Measurements from ENCODE around the gene DLG2.

DLG2 gene

DNA sequence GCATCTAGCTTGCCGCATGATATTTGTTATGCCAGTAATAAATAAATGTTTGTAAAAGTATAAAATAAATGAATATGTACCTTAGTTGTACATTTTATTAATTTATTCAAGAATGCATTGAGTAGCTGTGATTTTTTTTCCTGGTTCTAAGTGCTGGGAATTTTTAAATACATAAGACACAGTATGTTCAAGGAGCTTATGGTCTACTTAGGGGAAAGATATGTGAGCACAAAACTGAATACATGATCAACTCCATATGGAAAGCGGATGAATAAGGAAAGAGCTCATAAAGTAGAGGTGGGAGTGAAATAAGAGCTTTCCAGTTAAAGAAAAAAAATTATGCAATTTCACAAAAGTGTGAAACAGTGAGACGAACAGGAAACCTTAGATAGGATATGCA lies 1396.7 kb downstream of the DLG2 start:
- no peaks in the 10 kb centered on the region for H3K36me3 ChIP-seq (ENCODE audit: control insufficient read depth, insufficient read depth, low read length)
- WGBS (ENCODE audit: insufficient coverage, insufficient read length), result no CpG with 5 or more reads among the region's 3 CpGs
- DNase-seq (ENCODE audit: low read depth, low spot score), result no peak

DNA sequence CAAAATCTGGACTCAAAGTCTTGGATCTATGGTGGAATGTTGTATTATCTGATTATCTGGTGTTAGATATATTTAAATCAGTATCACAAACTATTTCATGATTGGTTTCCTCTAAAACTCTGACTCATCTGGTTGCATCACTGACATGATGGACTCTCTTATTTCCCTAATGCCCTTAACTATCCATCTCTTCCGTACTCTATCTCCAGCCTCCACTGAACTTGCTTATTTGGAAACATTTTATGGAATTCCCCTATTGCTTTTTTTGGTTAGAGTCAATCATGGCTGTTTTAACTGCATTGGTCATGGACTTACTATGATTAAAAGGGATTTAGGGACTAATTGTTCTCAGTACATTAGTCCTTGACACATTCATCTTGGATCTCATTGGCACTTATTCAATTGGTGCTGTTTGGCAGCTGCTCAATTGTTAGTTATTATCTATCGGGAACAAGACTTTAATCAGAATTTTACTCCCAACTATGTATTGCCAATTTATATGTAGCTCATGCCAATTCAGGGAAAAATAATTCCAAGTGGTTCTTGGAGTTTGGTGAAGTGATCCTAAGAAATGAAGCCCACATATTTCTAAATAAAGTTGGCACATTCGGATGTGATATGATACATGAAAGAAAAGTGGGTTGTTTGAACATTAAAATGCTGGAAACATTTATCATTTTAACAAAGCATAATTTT lies 1399.0 kb downstream of the DLG2 start:
- Histone ChIP-seq H3K27ac (ENCODE audit: low read length) (no peak overlapping the region), H3K4me1 (ENCODE audit: control insufficient read depth, insufficient read depth, low read length) (no peaks in the 10 kb centered on the region), H3K36me3 (ENCODE audit: control insufficient read depth, insufficient read depth, low read length) (no peaks in the 10 kb centered on the region), H3K27me3 (ENCODE audit: control insufficient read depth, insufficient read depth, low read length) (no peaks in the 10 kb centered on the region), H3K4me3 (ENCODE audit: low read length) (no peak overlapping the region), H3K9me3 (ENCODE audit: control insufficient read depth, insufficient read depth, low read length) (no peaks in the 10 kb centered on the region)
- no peak for DNase-seq (ENCODE audit: low read depth, low spot score)
- WGBS (ENCODE audit: insufficient coverage, insufficient read length), result no CpG with 5 or more reads among the region's 3 CpGs

More for the DNA sequence above, 1396.7 kb downstream of the DLG2 start:
- no peak overlapping the region for H3K4me3 ChIP-seq (ENCODE audit: low read length)
- no peak overlapping the region for H3K27ac ChIP-seq (ENCODE audit: low read length)
- no peaks in the 10 kb centered on the region for H3K4me1 ChIP-seq (ENCODE audit: control insufficient read depth, insufficient read depth, low read length)
- H3K9me3 ChIP-seq (ENCODE audit: control insufficient read depth, insufficient read depth, low read length), result no peaks in the 10 kb centered on the region
- no peaks in the 10 kb centered on the region for H3K27me3 ChIP-seq (ENCODE audit: control insufficient read depth, insufficient read depth, low read length)

DNA sequence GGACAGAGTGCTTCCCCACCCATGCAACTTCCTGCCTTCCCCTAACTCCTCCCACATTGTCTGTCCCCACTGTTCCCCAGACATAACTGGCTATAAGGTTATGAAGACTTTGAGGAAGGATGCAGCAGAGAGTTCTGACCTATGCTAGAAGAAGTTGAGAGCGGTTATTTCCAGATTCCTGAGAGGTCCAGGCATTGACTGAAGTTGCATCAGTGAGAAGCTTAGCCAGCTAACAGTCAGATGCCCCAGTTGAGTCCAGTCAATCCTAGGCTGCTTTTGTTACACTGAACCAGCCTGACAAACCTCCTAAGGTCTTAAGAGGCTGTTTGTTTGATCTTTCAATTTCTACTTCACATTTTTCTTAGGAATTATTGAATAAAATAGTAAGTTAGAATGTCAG lies 1403.1 kb downstream of the DLG2 start:
- H3K36me3 ChIP-seq (ENCODE audit: control insufficient read depth, insufficient read depth, low read length), result no peaks in the 10 kb centered on the region
- no peaks in the 10 kb centered on the region for H3K27me3 ChIP-seq (ENCODE audit: control insufficient read depth, insufficient read depth, low read length)
- WGBS (ENCODE audit: insufficient coverage, insufficient read length), result no CpG with 5 or more reads among the region's 1 CpG
- no peaks in the 10 kb centered on the region for H3K9me3 ChIP-seq (ENCODE audit: control insufficient read depth, insufficient read depth, low read length)
- H3K4me3 ChIP-seq (ENCODE audit: low read length), result no peak overlapping the region
- H3K27ac ChIP-seq (ENCODE audit: low read length), result no peak overlapping the region
- no peak for DNase-seq (ENCODE audit: low read depth, low spot score)
- H3K4me1 ChIP-seq (ENCODE audit: control insufficient read depth, insufficient read depth, low read length), result no peaks in the 10 kb centered on the region

DNA sequence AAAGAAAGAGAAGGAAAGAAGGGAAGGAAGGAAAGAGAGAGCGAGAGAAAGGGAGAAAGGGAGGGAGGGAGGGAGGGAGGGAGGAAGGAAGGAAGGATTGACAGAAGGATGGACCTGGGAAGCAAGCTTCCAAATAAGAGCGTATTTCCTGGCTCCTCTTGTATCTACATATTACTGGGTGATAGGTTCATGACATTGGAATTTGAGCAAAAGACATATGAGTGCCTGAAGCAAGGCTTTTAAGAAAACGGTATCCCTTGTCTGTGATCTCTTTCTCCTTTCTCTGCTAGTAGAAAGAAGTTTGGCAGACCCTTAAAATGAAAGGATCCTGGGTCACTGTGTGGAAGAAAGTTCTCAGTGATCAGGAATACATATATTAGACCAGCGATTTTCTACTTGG lies 1408.8 kb downstream of the DLG2 start:
- Histone ChIP-seq H3K27ac (ENCODE audit: low read length) (no peak overlapping the region), H3K4me3 (ENCODE audit: low read length) (no peak overlapping the region), H3K4me1 (ENCODE audit: control insufficient read depth, insufficient read depth, low read length) (no peaks in the 10 kb centered on the region), H3K36me3 (ENCODE audit: control insufficient read depth, insufficient read depth, low read length) (no peaks in the 10 kb centered on the region), H3K27me3 (ENCODE audit: control insufficient read depth, insufficient read depth, low read length) (no peaks in the 10 kb centered on the region), H3K9me3 (ENCODE audit: control insufficient read depth, insufficient read depth, low read length) (no peaks in the 10 kb centered on the region)
- DNase-seq (ENCODE audit: low read depth, low spot score), result no peak
- WGBS (ENCODE audit: insufficient coverage, insufficient read length), result no CpG with 5 or more reads among the region's 4 CpGs

DNA sequence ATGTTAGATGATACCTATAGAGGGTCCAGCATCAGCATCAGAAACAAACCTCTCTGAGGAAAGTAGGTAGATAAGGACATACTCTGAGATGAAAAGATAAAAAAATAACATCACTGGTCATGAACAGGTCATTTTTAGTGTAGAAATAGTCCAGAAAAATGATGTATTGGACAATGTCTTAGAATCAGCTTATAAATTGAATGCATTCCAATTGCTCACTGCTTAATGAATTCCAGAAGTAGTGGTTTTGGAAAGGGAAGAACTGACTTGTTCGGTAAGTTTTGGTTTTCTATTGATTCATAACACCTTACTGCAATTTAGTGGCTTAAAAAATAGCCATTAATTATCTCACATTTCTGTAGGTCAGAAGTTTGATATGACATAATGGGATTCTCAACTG lies 1411.5 kb downstream of the DLG2 start:
- Histone ChIP-seq H3K27ac (ENCODE audit: low read length) (no peak overlapping the region), H3K27me3 (ENCODE audit: control insufficient read depth, insufficient read depth, low read length) (no peaks in the 10 kb centered on the region), H3K4me3 (ENCODE audit: low read length) (no peak overlapping the region), H3K36me3 (ENCODE audit: control insufficient read depth, insufficient read depth, low read length) (no peaks in the 10 kb centered on the region), H3K4me1 (ENCODE audit: control insufficient read depth, insufficient read depth, low read length) (no peaks in the 10 kb centered on the region), H3K9me3 (ENCODE audit: control insufficient read depth, insufficient read depth, low read length) (no peaks in the 10 kb centered on the region)
- DNase-seq (ENCODE audit: low read depth, low spot score), result no peak
- no CpG with 5 or more reads among the region's 1 CpG for WGBS (ENCODE audit: insufficient coverage, insufficient read length)

DNA sequence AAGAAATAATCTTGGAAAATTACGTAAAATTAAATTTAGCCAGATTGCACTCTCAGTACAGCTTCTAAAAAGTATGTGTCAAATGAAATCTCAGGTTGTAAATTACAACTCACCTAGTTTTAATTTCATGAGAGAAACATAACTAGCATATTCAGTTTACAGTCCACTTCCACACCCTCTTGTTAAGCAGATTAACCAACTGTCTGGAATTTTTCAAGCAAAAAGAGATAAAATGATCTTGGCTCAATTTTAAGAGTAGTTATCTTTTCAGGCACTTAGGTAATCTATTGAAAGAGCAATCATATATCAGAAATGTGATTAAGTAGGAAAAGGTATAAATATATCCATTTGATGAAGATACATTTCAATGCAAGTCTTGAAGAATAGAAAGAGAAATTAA lies 1412.6 kb downstream of the DLG2 start:
- Histone ChIP-seq H3K4me3 (ENCODE audit: low read length) (no peak overlapping the region), H3K4me1 (ENCODE audit: control insufficient read depth, insufficient read depth, low read length) (no peaks in the 10 kb centered on the region), H3K27ac (ENCODE audit: low read length) (no peak overlapping the region), H3K27me3 (ENCODE audit: control insufficient read depth, insufficient read depth, low read length) (no peaks in the 10 kb centered on the region), H3K9me3 (ENCODE audit: control insufficient read depth, insufficient read depth, low read length) (no peaks in the 10 kb centered on the region), H3K36me3 (ENCODE audit: control insufficient read depth, insufficient read depth, low read length) (no peaks in the 10 kb centered on the region)
- no peak for DNase-seq (ENCODE audit: low read depth, low spot score)
- no CpG with 5 or more reads among the region's 1 CpG for WGBS (ENCODE audit: insufficient coverage, insufficient read length)

DNA sequence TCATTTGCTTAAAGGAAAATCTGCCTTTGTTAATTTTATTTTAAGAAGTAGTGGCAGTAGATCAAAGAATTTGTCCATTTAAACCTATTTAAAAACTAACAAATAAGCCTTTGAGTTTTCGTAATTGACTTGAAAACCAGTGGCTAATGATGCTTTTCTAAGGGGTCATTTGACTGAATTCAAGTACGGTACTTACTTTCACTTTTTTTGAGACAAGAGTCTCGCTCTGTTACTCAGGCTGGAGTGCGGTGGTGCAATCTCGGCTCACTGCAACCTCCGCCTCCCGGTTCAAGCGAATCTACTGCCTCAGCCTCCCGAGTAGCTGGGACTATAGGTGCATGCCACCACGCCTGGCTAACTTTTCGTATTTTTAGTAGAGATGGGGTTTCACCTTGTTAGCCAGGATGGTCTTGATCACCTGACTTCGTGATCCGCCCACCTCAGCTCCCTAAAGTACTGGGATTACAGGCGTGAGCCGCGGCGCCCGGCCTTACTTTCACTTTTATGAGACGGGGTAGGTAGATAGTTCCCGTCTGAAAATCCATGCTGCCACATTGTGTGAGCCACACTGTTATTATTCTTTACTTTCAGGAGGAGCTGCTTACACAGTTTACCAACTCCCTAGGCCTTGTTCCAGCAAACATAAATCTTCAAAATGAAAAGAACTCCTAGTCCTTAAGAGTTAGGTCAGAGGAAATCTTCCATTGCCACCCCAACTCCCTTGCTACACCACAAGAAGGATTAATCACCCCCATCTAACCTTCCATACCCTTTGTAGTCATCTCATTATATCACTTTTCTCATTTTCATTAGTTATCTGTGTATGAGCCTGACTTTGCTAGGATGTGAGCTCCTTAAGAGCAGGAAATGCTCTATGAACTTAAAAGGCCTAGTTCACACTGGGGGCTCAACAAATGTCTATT lies 1414.4 kb downstream of the DLG2 start:
- no peaks in the 10 kb centered on the region for H3K9me3 ChIP-seq (ENCODE audit: control insufficient read depth, insufficient read depth, low read length)
- H3K27ac ChIP-seq (ENCODE audit: low read length), result no peak overlapping the region
- no peaks in the 10 kb centered on the region for H3K36me3 ChIP-seq (ENCODE audit: control insufficient read depth, insufficient read depth, low read length)
- WGBS (ENCODE audit: insufficient coverage, insufficient read length), result no CpG with 5 or more reads among the region's 20 CpGs
- no peaks in the 10 kb centered on the region for H3K4me1 ChIP-seq (ENCODE audit: control insufficient read depth, insufficient read depth, low read length)
- no peak for DNase-seq (ENCODE audit: low read depth, low spot score)
- H3K27me3 ChIP-seq (ENCODE audit: control insufficient read depth, insufficient read depth, low read length), result no peaks in the 10 kb centered on the region
- H3K4me3 ChIP-seq (ENCODE audit: low read length), result no peak overlapping the region

DNA sequence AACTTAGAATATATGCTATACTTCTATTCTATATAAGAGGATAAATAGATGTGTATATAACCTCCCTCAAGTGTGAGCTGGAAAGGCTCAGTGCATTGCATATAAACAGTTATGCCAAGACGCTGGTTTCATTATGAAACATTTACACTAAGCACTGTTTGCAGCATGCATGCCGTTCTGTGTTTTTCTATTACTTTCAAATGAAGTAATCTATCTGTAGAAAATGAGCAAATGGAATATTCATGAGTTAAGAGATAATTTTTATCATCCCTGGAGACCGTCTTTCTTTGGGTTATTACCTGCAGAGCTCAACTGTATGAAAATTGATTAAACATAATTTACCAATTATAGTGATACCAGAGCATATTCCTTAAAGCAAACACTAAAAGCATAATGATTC lies 1415.2 kb downstream of the DLG2 start:
- H3K4me3 ChIP-seq (ENCODE audit: low read length), result no peak overlapping the region
- H3K36me3 ChIP-seq (ENCODE audit: control insufficient read depth, insufficient read depth, low read length), result no peaks in the 10 kb centered on the region
- H3K4me1 ChIP-seq (ENCODE audit: control insufficient read depth, insufficient read depth, low read length), result no peaks in the 10 kb centered on the region
- no peak overlapping the region for H3K27ac ChIP-seq (ENCODE audit: low read length)
- no peaks in the 10 kb centered on the region for H3K27me3 ChIP-seq (ENCODE audit: control insufficient read depth, insufficient read depth, low read length)
- no peaks in the 10 kb centered on the region for H3K9me3 ChIP-seq (ENCODE audit: control insufficient read depth, insufficient read depth, low read length)
- no CpG with 5 or more reads among the region's 3 CpGs for WGBS (ENCODE audit: insufficient coverage, insufficient read length)
- no peak for DNase-seq (ENCODE audit: low read depth, low spot score)

DNA sequence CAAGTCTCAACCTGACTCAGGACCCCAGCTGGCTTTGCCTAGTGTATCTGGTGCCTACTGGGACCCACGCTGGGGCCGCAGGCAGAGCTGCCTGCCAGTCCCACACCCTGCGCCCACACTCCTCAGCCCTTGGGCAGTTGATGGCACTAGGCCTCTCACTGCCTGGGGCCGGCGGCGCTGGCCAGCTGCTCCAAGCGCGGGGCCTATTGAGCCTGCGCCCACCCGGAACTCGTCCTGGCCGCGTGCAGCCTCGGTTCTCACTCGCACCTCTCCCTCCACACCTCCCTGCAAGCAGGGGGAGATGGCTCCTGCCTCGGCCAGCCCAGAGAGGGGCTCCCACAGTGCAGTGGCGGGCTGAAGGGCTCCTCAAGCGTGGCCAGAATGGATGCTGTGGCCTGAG lies 1432.4 kb downstream of the DLG2 start:
- Histone ChIP-seq H3K4me3 (ENCODE audit: low read length) (no peak overlapping the region), H3K36me3 (ENCODE audit: control insufficient read depth, insufficient read depth, low read length) (no peaks in the 10 kb centered on the region), H3K9me3 (ENCODE audit: control insufficient read depth, insufficient read depth, low read length) (no peaks in the 10 kb centered on the region; the same call in 1 of the 2 replicates), H3K27ac (ENCODE audit: low read length) (no peak overlapping the region), H3K4me1 (ENCODE audit: control insufficient read depth, insufficient read depth, low read length) (no peaks in the 10 kb centered on the region), H3K27me3 (ENCODE audit: control insufficient read depth, insufficient read depth, low read length) (no peaks in the 10 kb centered on the region)
- DNase-seq (ENCODE audit: low read depth, low spot score), result no peak
- WGBS (ENCODE audit: insufficient coverage, insufficient read length), result no CpG with 5 or more reads among the region's 18 CpGs

DNA sequence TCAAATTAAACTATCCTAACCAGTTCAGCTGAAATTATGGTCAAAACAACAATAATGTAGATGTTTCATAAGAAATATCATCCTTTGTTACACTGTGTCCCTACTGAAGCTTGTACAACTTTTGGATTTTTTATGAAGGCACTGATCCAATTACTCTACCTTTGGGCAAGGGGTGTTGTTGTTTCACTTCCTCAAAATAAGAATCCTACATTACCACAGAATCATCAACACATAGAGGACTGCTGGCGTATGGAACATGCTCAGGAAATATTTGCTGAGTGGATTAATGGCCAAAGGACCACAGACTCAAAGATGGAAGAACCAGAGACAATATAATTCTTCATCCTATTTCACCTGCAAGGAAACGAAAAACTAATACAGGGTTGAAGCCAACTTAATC lies 1433.4 kb downstream of the DLG2 start:
- no peak for DNase-seq (ENCODE audit: low read depth, low spot score)
- Histone ChIP-seq H3K27ac (ENCODE audit: low read length) (no peak overlapping the region), H3K27me3 (ENCODE audit: control insufficient read depth, insufficient read depth, low read length) (no peaks in the 10 kb centered on the region), H3K4me3 (ENCODE audit: low read length) (no peak overlapping the region), H3K9me3 (ENCODE audit: control insufficient read depth, insufficient read depth, low read length) (no peaks in the 10 kb centered on the region; the same call in 1 of the 2 replicates), H3K4me1 (ENCODE audit: control insufficient read depth, insufficient read depth, low read length) (no peaks in the 10 kb centered on the region), H3K36me3 (ENCODE audit: control insufficient read depth, insufficient read depth, low read length) (no peaks in the 10 kb centered on the region)
- WGBS (ENCODE audit: insufficient coverage, insufficient read length), result no CpG with 5 or more reads among the region's 2 CpGs

Measured in iPS DF 6.9 (cell line).